HL-60 (cell line): Measurements from ENCODE around the gene SLC1A5.
"Not testable (repeated sequence)": the region's sequence is repeated elsewhere in the genome, so short reads cannot be mapped to it uniquely, and the experiment has no call there.

ENCODE experiments used
- DNase-seq, 2 experiments: peaks; one replicate each; pipeline ENCODE4 v3.0.0-alpha.2; 2010 to 2020; ENCODE audit warnings: low read depth in 1 of 2, low spot score in 1 of 2
- H3K27ac ChIP-seq: fragments of 250-450 bp; sonication (Bioruptor Pico); replicated peaks from 2 replicates; pipeline ENCODE4 v1.5.1; 2020; ENCODE audit warnings: mild to moderate bottlenecking, moderate library complexity
- H3K27me3 ChIP-seq: fragments of 250-450 bp; sonication (Bioruptor Pico); 2 replicates; pipeline ENCODE4 v1.5.1; 2021; ENCODE audit warnings: mild to moderate bottlenecking, moderate library complexity; ENCODE audit not compliant: insufficient read depth, poor library complexity, severe bottlenecking
- H3K4me3 ChIP-seq: replicated peaks from 2 replicates; pipeline ENCODE4 v1.5.1; 2011; ENCODE audit warnings: mild to moderate bottlenecking, control low read depth, low read length; ENCODE audit not compliant: insufficient read depth
- CTCF ChIP-seq: IDR thresholded peaks from one replicate; pipeline ENCODE4 v1.5.1; 2011; ENCODE audit warnings: low read length, control low read depth, inconsistent platforms; ENCODE audit not compliant: insufficient read depth
- GABPA ChIP-seq: IDR thresholded peaks from 2 replicates; pipeline ENCODE4 v1.6.1; 2012; ENCODE audit warnings: low read depth
- POLR2AphosphoS5 ChIP-seq: IDR thresholded peaks from 2 replicates; pipeline ENCODE4 v1.6.1; 2012; ENCODE audit warnings: low read depth
- REST ChIP-seq: IDR thresholded peaks from 2 replicates; pipeline ENCODE4 v1.6.1; 2012; ENCODE audit warnings: low read depth; ENCODE audit not compliant: insufficient replicate concordance
- SPI1 ChIP-seq: IDR thresholded peaks from 2 replicates; pipeline ENCODE4 v1.6.1; 2012; ENCODE audit warnings: low read depth, mild to moderate bottlenecking, borderline replicate concordance

Gene SLC1A5

GRCh38 chr19:46775642-46776258 lies 12.6 kb downstream of the SLC1A5 start:
- Histone ChIP-seq H3K4me3 (no peak overlapping the region), H3K27me3 (no peaks in the 10 kb centered on the region), H3K27ac (no peak overlapping the region)
- no peak for DNase-seq
- no peak for TF ChIP-seq POLR2AphosphoS5
- TF ChIP-seq CTCF: no peak
- TF ChIP-seq REST: no peak
- no peak for TF ChIP-seq SPI1
- TF ChIP-seq GABPA: no peak

DNA sequence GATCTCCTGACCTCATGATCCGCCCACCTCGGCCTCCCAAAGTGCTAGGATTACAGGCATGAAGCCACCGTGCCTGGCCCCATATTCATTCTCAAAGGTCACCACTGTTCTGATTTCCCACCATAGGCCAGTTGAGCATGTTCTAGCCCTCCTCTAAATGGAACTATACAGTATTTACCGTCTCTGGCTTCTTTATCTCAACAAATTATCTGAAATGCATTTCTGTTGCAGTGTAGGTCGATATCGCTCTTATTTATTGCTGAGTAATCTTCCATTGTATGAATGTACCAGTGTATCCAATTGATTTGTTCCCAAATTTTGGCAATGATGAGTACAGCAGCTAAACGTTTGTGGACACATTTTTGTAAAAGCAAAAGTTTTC lies 15.4 kb downstream of the SLC1A5 start:
- Histone ChIP-seq H3K27ac (no peak overlapping the region), H3K27me3 (no peaks in the 10 kb centered on the region), H3K4me3 (no peak overlapping the region)
- DNase-seq: no peak
- TF ChIP-seq CTCF: no peak
- no peak for TF ChIP-seq GABPA
- TF ChIP-seq SPI1: no peak
- TF ChIP-seq POLR2AphosphoS5: no peak

DNA sequence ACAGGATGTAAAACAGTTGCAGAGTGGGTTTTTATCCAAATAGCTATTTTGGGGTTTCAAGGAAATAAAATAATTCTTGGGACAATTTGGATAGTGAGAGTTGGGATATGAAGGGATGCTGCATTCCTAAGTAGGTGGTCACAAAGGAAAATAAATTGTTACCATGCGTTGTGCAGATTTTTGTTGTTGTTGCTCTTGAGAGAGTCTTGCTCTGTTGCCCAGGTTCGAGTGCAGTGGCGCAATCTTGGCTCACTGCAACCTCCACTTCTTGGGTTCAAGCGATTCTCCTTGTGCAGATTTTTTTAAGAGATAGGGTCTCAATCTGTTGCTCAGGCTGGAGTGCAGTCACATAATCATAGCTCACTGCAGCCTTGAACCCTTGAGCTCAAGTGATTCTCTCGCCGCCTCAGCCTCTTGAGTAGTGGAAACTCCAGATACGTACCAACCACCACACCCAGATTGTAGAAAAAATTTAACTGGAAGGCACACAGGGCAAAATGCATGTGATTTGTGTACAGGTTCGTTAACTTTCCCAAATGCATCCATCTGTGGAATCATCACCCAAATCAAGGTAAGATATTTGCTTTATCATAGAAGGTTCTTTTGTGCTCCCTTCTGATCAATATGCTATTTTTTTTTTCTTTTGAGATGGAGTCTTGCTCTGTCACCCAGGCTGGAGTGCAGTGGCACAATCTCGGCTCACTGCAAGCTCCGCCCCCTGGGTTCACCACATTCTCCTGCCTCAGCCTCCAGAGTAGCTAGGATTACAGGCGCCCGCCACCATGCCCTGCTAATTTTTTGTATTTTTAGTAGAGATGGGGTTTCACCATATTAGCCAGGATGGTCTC lies 16.0 kb downstream of the SLC1A5 start:
- H3K27ac ChIP-seq: no peak overlapping the region
- TF ChIP-seq POLR2AphosphoS5: no peak; the same call in 1 of the 2 replicates
- no peak for TF ChIP-seq GABPA
- no peak for TF ChIP-seq REST
- TF ChIP-seq SPI1: no peak
- no peak for TF ChIP-seq CTCF
- H3K4me3 ChIP-seq: no peak overlapping the region
- no peaks in the 10 kb centered on the region for H3K27me3 ChIP-seq
- no peak for DNase-seq

DNA sequence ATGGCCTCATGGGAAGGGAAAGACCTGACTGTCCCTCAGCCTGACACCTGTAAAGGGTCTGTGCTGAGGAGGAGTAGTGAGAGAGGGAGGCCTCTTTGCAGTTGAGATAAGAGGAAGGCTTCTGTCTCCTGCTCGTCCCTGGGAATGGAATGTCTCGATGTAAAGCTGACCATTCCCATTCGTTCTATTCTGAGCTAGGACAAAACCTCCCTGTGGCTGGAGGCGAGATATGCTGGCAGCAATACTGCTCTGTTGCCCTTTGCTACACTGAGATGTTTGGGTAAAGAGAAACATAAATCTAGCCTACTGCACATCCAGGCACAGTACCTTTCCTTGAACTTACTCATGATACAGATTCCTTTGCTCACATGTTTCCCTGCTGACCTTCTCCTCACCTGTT lies 19.6 kb downstream of the SLC1A5 start:
- H3K27ac ChIP-seq, DNase-seq, H3K27me3 ChIP-seq, H3K4me3 ChIP-seq: not testable (repeated sequence)
